Left renal pelvis (tissue), 4 donors: ENCODE results near the gene ROBO4. TPM values are rescaled to one million over a fixed set of nuclear protein-coding genes. Genes with fewer than 3 reads are reported as not detected.

Experiments used
- DNase-seq, 4 donors: peaks; one replicate each; pipeline ENCODE4 v3.0.0-alpha.2; 2013; ENCODE audit warnings: low read depth in 4 of 4, low spot score in 3 of 4
- polyA plus RNA-seq, 4 donors: library from polyadenylated mRNA; unstranded; fragments of 120-200 nt; gene quantifications; one replicate each; pipeline ENCODE4 v1.2.1, GENCODE V29; 2013; ENCODE audit not compliant: insufficient read length in 4 of 4

Gene ROBO4
- polyA plus RNA-seq, 4 donors, result 13.6 to 19.6 (median 18.1) TPM

- no peak for DNase-seq
These were observed 6.8 kb downstream of the ROBO4 start for GRCh38 chr11:124890683-124891372.

GRCh38 chr11:124890151-124890550 is 7.5 kb downstream of the ROBO4 start:
- DNase-seq, result no peak

- no peak for DNase-seq
These were observed 8.2 kb downstream of the ROBO4 start for GRCh38 chr11:124889191-124890091.

GRCh38 chr11:124887667-124888013 is 10.0 kb downstream of the ROBO4 start:
- no peak for DNase-seq

GRCh38 chr11:124886978-124887666 is 10.5 kb downstream of the ROBO4 start:
- DNase-seq, result no peak

GRCh38 chr11:124886476-124886875 is 11.2 kb downstream of the ROBO4 start:
- no peak for DNase-seq

- DNase-seq, result no peak
These were observed 12.7 kb downstream of the ROBO4 start for GRCh38 chr11:124884869-124885479.

- DNase-seq, result no peak
These were observed 13.3 kb downstream of the ROBO4 start for GRCh38 chr11:124884340-124884739.

- no peak for DNase-seq
These were observed 15.2 kb downstream of the ROBO4 start for GRCh38 chr11:124882339-124883071.

GRCh38 chr11:124880958-124881357 is 16.7 kb downstream of the ROBO4 start:
- DNase-seq, result no peak

GRCh38 chr11:124880290-124880611 is 17.4 kb downstream of the ROBO4 start:
- no peak for DNase-seq

GRCh38 chr11:124879493-124880289 is 18.0 kb downstream of the ROBO4 start:
- DNase-seq, result no peak

GRCh38 chr11:124878759-124879492 is 18.7 kb downstream of the ROBO4 start:
- DNase-seq, result no peak

GRCh38 chr11:124877910-124878758 is 19.5 kb downstream of the ROBO4 start:
- DNase-seq, result no peak

GRCh38 chr11:124877631-124877909 is 20.1 kb downstream of the ROBO4 start:
- DNase-seq, result no peak

- DNase-seq, result no peak
These were observed 20.6 kb downstream of the ROBO4 start for GRCh38 chr11:124876818-124877630.
